GM19240 (cell line): Measurements from ENCODE around the gene FBH1.
"Not testable (repeated sequence)": the region's sequence is repeated elsewhere in the genome, so short reads cannot be mapped to it uniquely, and the experiment has no call there.

Source experiments
- DNase-seq: peaks from one replicate; pipeline ENCODE4 v3.0.0; 2011; ENCODE audit warnings: low spot score; ENCODE audit not compliant: insufficient read length

The FBH1 gene

DNA sequence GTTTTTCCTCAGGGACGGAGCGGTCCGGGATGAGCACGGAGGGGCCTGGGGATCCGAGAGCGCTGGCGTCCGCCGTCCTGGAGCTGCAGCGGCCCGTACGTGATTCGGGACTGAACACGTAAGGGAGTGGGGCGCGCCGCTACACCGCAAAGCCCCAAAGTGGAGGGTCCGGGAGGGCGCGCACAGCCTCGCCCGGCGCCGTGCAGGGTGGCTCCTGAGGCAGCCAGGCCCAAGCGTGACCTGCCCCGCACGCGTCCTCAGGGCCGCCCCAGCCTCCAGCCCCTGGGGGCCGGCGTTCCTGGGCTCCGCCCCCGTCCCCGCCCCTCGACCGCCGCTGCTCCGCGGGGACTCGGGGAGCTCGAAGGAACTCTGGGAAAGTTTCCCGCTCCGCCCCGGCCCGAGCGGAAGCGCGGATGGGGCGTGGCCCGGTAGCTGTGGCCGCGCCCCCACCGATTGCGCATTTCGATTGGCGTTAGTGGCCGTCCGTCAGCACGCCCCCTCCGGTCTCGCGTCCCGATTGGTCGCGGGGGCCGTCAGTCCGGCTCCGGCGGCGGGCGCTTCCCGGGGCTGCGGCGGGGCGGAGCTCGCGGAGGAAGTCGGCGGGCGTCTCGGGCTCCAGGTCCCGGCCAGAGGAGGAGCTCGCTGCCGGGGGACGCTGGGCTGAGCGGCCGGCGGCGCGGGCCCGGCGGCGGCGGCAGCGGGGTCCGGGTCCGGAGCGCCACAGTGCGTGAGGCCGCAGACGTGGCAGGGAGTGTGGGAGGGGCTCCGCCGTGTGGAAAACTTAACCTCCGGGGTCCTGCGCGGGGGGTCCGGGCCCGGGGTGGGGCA, at the start of gene FBH1, which contains the start of gene ANKRD16:
Gene FBH1 (plus strand): TSS at position 620 of the 828 bp plus-strand sequence. CDS start 103 bp downstream, at position 723.
Gene ANKRD16 (minus strand): TSS at position 270 of the 828 bp plus-strand sequence. CDS start 539 bp downstream, outside the sequence.
- DNase-seq, result peak; percentile 80

DNA sequence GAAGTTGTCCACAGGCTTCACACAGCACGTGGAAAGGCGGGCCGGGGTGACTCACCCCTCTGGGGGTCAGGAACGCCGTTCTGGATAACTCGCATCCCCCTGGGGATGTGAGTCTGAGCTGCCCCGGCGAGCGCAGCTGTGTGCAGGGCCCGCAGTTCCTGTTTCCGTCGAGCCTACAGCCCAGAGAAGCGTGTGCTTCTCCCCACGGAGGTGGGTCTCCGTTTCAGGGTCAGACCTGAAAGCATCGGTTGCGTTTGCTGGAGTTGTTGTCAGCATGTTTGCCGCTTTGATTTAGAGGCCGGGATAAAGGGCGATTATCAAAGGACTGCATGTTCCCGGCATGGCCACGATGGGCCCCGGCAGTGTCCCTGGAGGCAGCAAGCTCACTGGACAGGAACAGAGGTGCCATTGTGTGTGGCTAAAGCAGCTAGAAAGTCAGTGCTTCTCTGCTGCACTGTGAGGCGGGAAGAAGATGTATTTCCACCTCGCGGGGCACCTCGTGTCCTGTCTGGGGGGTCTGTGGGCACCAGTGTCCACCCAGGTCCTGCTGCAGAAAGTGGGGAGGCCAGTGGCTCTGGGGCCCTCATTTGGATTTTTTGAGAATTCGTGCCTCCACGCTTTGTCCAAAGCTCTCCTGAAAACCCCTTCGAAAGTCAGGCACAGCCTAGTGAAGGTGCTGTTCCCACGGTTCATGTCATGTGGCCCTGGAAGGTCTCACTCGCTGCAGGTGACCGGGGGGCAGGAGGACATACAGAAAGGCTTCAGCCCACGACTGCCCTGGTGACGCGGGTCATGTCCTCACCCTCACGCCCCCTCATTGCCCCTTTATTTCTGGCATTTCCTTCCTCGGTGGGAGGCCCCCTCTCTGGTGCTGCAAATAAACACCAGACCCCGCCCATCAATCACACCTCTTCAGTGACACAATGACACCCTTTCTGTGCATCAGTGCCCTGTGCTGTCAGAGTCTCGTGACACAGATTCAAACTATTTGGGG, 49.4 kb upstream of the FBH1 start:
- DNase-seq, result peak; percentile 64

DNA sequence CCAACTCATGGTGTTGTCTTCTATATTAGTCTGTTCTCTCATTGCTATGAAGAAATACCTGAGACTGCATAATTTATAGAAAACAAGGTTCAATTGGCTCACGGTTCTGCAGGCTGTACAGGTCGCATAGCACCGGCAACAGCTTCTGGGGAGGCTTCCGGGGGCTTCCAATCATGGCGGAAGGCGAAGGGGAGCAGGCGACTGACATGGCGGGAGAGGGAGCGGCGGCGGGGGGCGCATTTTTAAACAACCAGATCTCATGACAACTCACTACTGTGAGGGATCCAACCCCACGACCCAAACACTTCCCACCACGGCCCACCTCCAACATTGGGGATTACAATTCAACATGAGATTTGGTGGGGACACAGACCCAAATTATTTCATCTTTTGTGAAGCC, 48.1 kb upstream of the FBH1 start:
- DNase-seq, result no peak

DNA sequence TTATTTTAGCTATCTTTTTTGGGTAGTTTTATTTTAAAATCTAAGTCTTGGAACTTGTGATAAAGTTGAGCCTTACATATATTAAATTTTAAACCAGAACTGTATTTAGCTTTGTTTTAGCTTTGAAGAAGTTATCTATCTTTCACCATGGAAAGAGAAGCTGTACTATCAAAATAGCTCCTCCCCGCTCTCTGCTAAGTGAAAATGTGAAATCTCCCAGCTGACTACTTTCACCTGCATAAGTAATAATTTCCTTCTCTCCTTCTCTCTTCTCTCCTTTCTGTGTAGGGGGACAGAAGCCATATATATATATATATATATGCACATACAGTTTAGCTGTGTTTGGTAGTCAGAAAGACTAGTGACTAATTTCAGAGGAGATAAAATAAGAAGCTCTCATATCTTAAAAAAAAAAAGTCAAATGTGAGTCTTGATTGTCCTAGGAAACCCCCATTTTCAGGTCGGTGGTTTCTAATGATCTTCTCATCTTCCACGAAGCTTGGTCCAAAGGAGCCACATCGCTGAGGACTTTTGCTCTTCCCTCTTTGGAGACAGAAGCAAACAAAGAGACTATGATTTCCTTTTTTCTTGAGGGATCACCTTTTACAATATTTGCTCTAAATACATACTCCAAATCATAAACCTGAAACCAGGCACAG, 46.2 kb upstream of the FBH1 start:
- DNase-seq, result no peak

DNA sequence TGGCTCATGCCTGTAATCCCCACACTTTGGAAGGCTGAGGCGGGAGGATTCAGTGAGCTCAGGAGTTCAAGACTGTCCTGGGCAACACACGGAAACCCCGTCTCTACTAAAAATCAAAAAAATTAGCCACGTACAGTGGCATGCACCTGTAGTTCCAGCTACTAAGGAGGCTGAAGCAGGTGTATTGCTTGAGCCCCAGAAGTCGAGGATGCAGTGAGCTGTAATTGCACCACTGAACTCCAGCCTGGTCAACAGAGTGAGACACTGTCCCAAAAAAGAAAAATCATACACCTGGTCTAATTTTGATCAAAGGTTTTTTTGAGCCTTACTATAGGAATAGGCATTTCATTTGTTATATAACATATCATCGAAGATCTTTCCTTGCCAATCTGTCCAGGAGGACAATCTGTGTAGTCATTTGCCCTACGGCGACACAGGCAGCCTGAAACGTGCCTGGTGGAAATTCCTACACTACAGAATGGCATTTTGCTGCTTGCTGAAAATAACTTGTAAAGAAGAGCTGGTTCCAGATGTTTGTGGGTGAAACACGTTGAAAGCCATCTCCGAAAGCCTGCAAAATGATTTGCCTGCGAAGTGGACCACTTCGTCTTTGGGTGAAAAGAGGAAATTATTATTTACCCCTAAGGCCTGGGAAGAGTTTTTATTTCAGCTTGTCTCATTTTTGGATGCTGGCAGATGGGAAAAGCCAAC, 45.5 kb upstream of the FBH1 start:
- no peak for DNase-seq

DNA sequence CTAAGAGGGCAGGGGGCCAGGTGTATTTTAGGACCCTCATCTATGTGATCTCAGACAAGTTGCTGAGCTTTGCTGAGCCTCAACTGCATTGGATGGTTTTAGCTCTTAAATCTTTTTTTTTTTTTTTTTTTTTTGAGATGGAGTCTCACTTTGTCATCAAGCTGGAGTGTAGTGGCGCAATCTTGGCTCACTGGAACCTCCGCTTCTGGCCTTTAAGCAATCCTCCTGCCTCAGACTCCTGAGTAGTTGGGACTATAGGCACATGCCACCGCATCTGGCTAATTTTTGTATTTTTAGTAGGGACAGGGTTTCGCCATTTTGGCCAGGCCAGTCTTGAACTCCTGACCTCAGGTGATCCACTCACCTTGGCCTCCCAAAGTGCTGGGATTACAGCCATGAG, 43.4 kb upstream of the FBH1 start:
- not testable (repeated sequence) for DNase-seq

DNA sequence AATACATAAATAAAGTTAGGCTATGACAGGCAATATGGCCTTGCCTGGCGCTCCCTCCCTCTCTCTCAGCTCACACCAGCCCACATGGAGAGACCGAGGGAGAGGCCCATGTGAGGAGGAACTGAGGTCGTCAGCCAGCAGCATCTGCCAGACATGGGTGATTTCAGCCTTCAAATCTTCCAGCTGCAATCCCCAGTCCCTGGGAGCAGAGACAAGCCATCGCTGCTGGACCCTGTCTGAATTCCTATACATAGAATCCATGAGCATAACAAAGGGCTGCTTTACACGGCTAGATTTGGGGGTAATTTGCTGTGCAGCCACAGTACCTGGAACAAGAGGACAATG, 35.9 kb upstream of the FBH1 start:
- no peak for DNase-seq

DNA sequence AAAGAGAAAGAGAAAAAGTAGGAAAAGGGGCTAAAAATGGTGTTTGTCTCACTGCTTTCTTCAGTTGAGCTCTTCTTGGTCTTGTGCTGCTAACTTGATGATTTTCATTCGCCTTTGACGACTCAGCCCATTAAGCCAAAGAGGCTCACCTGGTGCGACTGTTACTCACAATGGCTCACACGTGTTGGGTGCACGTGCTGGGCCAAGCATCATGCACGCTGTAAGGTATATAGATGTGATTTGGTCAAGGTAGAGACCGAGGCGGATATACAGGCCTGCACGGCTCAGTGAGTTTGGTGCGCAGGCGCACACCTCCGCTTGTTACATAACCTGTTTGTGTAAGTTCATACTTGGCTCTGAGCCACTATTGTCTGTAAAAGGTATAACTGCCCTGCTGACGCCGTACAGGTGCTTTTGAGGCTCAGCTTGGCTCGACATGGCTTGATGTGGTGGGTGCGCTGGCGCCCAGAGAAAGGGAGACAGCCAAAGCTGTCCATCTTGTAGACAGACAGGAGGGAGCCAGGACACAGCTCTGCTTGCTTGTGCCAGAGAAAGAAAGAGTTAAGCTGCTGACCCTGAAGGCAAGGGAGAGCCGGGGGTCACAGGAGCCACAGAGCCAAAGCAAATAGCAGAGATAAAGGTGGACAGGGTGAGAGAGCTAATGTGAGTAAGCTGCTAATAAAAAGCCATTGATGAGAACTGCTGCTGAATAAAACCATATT, 33.9 kb upstream of the FBH1 start:
- DNase-seq, result no peak

DNA sequence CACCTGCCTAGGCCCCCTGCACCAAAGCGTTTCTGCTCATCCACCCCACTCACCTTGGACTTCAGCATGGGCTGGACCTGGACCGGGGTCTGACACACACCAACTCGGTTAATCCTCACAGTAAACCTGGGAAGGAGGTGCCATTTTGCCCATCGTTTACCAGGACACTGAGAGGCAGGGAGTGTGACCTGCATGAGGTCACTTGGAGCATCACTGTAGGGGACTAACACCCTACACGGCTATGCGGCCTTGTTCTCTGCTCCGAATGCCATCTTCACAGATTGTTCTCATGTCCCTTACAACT, 33.4 kb upstream of the FBH1 start:
- no peak for DNase-seq

DNA sequence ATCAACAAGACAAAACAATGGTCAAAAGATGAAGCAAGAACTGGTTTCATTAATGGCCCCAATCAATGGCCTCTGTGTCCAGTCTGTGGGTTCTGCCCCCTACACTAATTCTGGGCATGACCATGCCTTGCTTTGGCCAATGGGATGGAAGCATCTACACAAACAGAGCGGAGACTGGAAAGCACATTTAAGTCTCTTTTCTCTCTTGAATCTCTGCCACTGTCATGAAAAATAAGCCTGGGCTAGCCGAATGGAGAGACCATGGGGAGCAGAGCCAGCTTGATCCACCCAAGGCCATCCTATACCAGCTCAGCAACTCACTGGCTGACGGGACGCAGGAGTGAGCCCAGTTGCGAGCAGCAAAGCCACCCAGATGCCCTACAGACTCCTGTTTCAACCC, 31.2 kb upstream of the FBH1 start:
- no peak for DNase-seq

DNA sequence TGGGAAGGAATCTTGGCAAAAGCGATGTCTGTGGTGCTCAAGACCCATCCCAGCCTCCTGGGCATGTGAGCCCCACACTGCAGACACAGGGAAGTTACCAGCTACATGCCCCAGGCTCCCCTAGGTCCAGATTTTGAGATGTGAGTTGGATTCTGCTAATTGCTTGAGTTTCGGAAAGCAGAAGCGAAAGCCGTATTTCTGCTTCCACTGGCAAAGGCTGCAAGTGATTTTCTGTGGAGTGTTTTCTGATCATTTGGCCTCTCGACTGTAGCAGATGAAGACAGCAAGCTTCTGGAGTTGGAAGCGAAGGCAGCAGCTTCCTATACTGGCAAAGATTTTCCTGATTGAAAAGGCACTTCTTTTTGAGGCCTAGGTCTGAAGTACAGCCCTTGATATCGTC, 30.0 kb upstream of the FBH1 start:
- DNase-seq, result no peak

DNA sequence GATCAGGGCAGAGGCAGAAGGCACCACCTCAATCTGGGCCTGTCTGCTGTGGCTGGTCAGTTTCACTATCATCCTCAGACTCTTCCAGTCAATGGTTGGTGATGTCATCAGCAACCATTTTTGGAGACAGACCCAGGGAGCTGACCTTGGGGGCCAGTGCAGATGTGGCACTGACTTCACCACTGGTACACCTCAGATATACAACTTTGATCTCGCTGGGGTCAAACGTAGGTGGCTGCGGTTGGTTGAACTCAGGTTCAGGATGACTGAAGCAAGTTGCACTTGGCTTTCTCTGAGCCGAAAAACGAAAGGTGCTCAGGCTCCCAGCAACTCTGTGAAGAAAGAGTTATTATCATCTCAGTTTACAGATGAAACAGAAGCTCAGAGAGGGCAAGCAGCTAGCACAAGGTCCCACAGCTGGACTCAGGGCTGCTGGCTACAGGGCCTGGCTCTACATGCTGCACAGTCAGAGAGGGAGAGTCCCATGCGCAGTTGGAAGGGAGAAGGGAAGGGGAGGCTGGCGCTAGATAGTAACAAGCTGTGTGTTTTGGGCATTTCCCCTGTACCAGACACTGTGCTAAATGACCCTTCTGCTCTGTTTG, 27.6 kb upstream of the FBH1 start:
- DNase-seq, result peak; percentile 82

DNA sequence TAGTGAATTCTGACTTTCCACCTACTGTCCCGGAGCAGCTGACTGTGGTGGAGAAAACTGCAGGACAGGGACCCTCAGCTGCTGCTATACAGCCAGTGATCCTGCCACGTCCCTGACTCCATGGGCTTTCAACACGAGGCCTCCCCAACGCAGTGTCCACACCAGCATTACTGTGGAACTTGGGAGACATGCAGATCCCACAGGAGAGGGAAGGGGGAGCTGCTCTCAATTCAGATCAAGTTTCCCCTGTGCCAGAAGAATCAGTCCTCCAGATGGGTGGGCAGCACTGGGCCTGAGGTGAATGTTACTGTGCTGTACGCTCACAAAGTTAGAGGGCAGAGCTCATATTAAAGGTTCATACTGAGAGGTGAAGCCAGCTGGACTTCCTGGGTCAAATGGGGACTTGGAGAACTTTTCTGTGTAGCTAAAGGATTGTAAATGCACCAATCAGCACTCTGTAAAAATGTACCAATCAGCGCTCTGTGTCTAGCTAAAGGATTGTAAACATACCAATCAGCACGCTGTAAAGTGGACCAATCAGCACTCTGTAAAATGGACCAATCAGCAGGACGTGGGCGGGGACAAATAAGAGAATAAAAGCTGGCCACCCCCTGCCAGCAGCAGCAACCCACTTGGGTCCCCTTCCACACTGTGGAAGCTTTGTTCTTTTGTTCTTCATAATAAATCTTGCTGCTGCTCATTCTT, 26.9 kb upstream of the FBH1 start:
- not testable (repeated sequence) for DNase-seq

DNA sequence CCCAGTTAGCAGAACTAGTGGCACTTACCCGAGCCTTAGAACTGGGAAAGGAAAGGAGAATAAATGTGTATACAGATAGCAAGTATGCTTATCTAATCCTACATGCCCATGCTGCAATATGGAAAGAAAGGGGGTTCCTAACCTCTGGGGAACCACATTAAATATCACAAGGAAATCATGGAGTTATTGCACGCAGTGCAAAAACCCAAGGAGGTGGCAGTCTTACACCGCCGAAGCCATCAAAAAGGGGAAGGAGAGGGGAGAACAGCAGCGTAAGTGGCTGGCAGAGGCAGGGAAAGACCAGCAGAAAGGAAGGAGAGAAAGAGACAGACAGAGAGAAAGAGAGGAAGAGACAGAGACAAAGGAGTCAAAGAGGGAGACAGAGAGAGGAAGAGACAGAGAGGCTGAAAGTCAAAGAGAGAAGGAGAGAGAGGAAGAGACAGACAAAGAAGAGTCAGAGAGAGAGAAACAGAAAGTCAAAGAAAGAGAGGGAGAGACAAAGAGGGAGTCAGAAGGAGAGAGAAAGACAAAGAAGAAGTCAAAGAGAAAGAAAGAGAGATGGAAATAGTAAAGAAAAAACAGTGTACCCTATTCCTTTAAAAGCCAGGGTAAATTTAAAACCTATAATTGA, 23.5 kb upstream of the FBH1 start:
- not testable (repeated sequence) for DNase-seq

DNA sequence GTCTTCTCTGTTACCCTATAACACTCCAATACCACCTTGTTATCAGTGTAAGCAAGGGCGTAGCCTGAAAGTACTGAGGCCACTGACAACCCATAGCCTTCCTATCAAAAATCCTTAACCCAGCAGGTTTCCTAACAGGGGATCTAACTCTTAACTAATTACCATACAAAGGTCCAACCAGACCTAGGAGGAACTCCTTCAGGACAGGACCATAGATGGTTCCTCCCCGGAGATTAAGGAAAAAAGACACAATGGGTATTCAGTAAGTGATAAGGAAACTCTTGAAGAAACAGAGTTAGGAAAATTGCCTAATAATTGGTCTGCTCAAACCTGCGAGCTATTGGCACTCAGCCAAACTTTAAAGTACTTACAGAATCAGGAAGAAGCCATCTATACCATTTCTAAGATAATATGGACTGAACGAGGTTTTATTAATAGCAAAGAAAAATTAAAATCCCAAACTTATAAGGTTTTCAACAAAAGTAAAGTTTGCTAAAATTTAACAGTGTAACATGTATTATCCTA, 22.9 kb upstream of the FBH1 start:
- DNase-seq, result not testable (repeated sequence)

DNA sequence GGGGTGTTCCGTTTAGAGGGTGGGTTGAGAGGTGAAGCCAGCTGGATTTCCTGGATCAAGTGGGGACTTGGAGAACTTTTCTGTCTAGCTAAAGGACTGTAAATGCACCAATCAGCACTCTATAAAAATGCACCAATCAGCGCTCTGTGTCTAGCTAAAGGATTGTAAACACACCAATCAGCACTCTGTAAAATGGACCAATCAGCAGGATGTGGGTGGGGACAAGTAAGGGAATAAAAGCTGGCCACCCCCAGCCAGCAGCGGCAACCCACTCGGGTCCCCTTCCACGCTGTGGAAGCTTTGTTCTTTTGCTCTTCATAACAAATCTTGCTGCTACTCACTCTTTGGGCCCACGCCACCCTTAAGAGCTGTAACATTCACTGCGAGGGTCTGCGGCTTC, 21.7 kb upstream of the FBH1 start:
- not testable (repeated sequence) for DNase-seq

DNA sequence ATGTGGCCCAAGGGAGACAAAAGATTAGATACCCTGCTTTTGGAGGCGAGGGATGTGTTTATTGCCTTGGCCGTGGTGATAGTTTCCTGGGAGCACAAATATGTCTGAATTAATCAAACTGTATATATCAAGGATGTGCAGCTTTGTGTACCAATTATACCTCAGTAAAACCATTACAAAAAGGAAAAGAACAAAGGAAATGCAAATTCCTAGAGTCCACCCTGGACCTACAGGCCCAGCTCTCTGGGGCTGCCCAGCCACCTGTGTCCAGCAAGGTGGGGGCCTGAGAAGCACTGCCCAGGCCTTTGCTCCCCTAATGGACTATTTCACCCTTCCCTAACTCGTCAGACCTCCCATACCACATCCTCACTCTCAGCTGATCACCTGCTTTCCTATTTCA, 20.9 kb upstream of the FBH1 start:
- DNase-seq, result no peak

DNA sequence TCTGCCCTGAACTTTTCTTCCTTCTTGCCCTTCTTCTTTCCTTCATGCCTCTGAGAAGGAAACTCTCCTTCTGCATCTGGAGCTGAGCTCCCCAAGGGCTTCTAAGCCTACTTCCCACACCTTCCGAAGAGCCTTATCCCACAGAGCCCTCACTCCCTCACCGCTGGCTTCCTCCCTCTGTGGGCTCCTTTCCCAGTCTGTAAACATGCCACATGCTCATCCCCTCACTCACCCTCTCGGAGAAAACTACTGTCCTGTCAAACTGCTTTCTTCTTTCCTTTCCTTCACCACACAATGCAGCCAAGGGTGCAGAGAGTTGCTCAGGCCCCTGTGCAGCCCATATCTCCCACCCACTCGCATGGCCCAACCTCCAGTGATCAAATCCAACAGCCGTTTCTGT, 18.4 kb upstream of the FBH1 start:
- no peak for DNase-seq

DNA sequence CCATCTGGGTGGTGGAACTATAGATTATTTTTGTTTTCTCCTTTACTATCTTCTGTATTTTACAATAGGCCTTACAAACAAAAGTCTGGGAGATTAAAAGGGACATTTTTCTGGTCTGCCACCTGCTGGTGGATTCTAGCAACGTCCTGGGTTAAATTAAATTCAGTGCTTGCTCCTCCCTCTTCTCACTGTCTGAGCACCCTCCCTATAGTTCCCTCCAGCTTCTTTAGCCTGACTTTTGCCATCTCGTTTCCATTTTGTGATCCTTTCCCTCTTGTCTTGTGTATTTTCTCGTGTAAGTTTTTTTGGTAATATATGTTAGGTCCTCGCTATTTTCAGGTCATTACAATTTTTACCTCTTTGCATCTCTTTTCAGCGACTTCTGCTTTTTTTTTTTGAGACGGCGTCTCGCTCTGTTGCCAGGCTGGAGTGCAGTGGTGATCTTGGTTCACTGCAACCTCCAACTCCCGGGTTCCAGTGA, 16.5 kb upstream of the FBH1 start:
- peak; percentile 76 for DNase-seq
